Adrenal gland (tissue), 12 donors: Measurements from ENCODE around the gene LHPP. TPM values are rescaled to one million over a fixed set of nuclear protein-coding genes. Genes with fewer than 3 reads are reported as not detected.

Experiments used
- DNase-seq, 7 donors: peaks; one replicate each; pipeline ENCODE4 v3.0.0-alpha.2; 2019 to 2020
- H3K27ac ChIP-seq, 5 donors: fragments of 200-600 bp; sonication (generic) in 4 of 5; 1 replicate in 3 of 5; 2 replicates in 2 of 5; pipeline versions ENCODE4 v1.5.1 to v1.8.0; 2016 to 2020; ENCODE audit warnings: mild to moderate bottlenecking in 1 of 5
- H3K27me3 ChIP-seq: fragments of 200-600 bp; 2 replicates; pipeline ENCODE4 v1.8.0; 2021
- H3K36me3 ChIP-seq, 2 donors: fragments of 200-600 bp; replicated peaks in 1 of 2; 1 replicate in 1 of 2; 2 replicates in 1 of 2; pipeline versions ENCODE4 v1.5.1 to v1.8.0; 2018 to 2022
- H3K4me1 ChIP-seq, 2 donors: fragments of 200-600 bp; replicated peaks in 1 of 2; 1 replicate in 1 of 2; 2 replicates in 1 of 2; pipeline versions ENCODE4 v1.5.1 to v1.8.0; 2018 to 2021
- H3K4me3 ChIP-seq, 4 donors: fragments of 200-600 bp; sonication (generic) in 3 of 4; one replicate each; pipeline ENCODE4 v1.5.1; 2016 to 2018
- H3K9me3 ChIP-seq, 3 donors: fragments of 200-600 bp; sonication (generic) in 1 of 3; replicated peaks in 1 of 3; 1 replicate in 2 of 3; 2 replicates in 1 of 3; pipeline versions ENCODE4 v1.5.1 to v1.8.0; 2016 to 2021
- CTCF ChIP-seq, 6 experiments: fragments of 450-650 bp in 4 of 6; fragments of 200-600 bp in 2 of 6; sonication (generic) in 1 of 6; IDR thresholded peaks; 1 replicate in 5 of 6; 2 replicates in 1 of 6; pipeline versions ENCODE4 v1.5.1 to v1.8.0; 2016 to 2021; ENCODE audit warnings: antibody characterized with exemption in 6 of 6, mild to moderate bottlenecking in 2 of 6, moderate library complexity in 1 of 6
- POLR2A ChIP-seq, 2 donors: fragments of 450-650 bp; IDR thresholded peaks; one replicate each; pipeline ENCODE4 v1.6.1; 2017; ENCODE audit warnings: antibody characterized with exemption in 2 of 2, mild to moderate bottlenecking in 2 of 2, moderate library complexity in 1 of 2
- WGBS, 4 donors: extraction: QIAGEN DNeasy Blood & Tissue Kit in 2 of 4; methylation state at CpG; one replicate each; pipeline versions ENCODE4 v1.1.5 to v1.1.7; 2013 to 2017; 5-methylcytosine and 5-hydroxymethylcytosine counted together
- intact Hi-C, 2 donors: fragments of 100-400 bp; cut with DNase I; formaldehyde crosslinking; loops; one replicate each; pipeline versions ENCODE4 v1.14.1 to v1.15.0; 2022 to 2023
- polyA plus RNA-seq, 3 donors: library from polyadenylated mRNA; stranded (reverse); fragments of 200-250 nt in 2 of 3; fragments of 350-450 nt in 1 of 3; fragmentation: Illumina TruSeq in 1 of 3; extraction: RNeasy Lipid Tissue Mini Kit (QIAGEN cat#74804) in 1 of 3; gene quantifications; one replicate each; pipeline ENCODE4 v1.2.3, GENCODE V29; 2013 to 2014
- total RNA-seq, 9 donors: library from RNA; depleted of rRNA in 4 of 9; stranded (reverse); fragments of >200 nt in 4 of 9; fragments of 120-200 nt in 1 of 9; fragmentation: NEBNext Ultra II Directional in 1 of 9; extraction: Animal tissue kit (Norgen Biotek cat#: 25700) in 1 of 9; gene quantifications; one replicate each; pipeline versions ENCODE4 v1.1.0 to v1.2.4, GENCODE V29; 2013 to 2023
- donor health status: healthy with polysubstance abuse.
- donor health status: Bipolar disorder and iron deficiency.
- donor health status: DM: yes; HTN: yes; CAD: no.
- donor health status: DM: no; HTN: no; CAD: no.
- donor health status: DM: no; HTN: no; CAD: no.
- donor health status: DM: yes; HTN: yes; CAD: no.

LHPP gene
- total and polyA plus RNA-seq, 12 donors, result 10.5 to 70.1 (median 43.4) TPM

GRCh38 chr10:124639646-124640045 is 178.0 kb downstream of the LHPP start:
- no peaks in the 10 kb centered on the region for H3K27me3 ChIP-seq
- peak overlapping the region in 1 of 5 donors; percentile 76 for H3K27ac ChIP-seq
- intact Hi-C loops, result loop anchor here in 1 of 2 donors (10.0 kb wide), 1 partner anchor 95 kb away; no protein-coding TSS in a partner anchor
- no peak for DNase-seq
- no peaks in the 10 kb centered on the region for H3K36me3 ChIP-seq
- no peak overlapping the region for H3K4me3 ChIP-seq
- H3K4me1 ChIP-seq, result peaks cover 17 to 51% of the 10 kb centered on the region in 2 donors
- 85 to 98% (median 95%) methylated on average over 6 of the region's 6 CpGs for WGBS, 4 donors
- no peaks in the 10 kb centered on the region for H3K9me3 ChIP-seq
- TF ChIP-seq POLR2A (IDR thresholded peaks at IDR 0.05) (no peak), CTCF (IDR thresholded peaks at IDR 0.05) (no peak)

GRCh38 chr10:124640056-124640455 is 178.4 kb downstream of the LHPP start:
- Histone ChIP-seq H3K9me3 (no peaks in the 10 kb centered on the region), H3K27ac (peak overlapping the region in 2 of 5 donors; percentile 76 to 80), H3K27me3 (no peaks in the 10 kb centered on the region), H3K4me1 (peaks cover 17 to 55% of the 10 kb centered on the region in 2 donors), H3K4me3 (no peak overlapping the region), H3K36me3 (no peaks in the 10 kb centered on the region)
- intact Hi-C loops, result loop anchor here in 1 of 2 donors (10.0 kb wide), 1 partner anchor 95 kb away; no protein-coding TSS in a partner anchor
- no peak for TF ChIP-seq POLR2A (IDR thresholded peaks at IDR 0.05)
- no peak for TF ChIP-seq CTCF (IDR thresholded peaks at IDR 0.05)
- 79 to 93% (median 87%) methylated on average over 7 of the region's 7 CpGs for WGBS, 4 donors
- DNase-seq, result no peak

- peak in 1 of 7 donors; percentile 54 for DNase-seq
- peaks cover 20 to 59% of the 10 kb centered on the region in 2 donors for H3K4me1 ChIP-seq
- peak overlapping the region in 4 of 5 donors; percentile 18 to 80 (median 66) for H3K27ac ChIP-seq
- TF ChIP-seq CTCF (IDR thresholded peaks at IDR 0.05), result no peak
- no peak for TF ChIP-seq POLR2A (IDR thresholded peaks at IDR 0.05)
- WGBS, 4 donors, result 50 to 55% (median 52%) methylated on average over 20 of the region's 20 CpGs
- no peaks in the 10 kb centered on the region for H3K36me3 ChIP-seq
- no peaks in the 10 kb centered on the region for H3K9me3 ChIP-seq
- intact Hi-C loops, result loop anchor here in 1 of 2 donors (10.0 kb wide), 1 partner anchor 94 kb away; no protein-coding TSS in a partner anchor
- no peaks in the 10 kb centered on the region for H3K27me3 ChIP-seq
- H3K4me3 ChIP-seq, result no peak overlapping the region
These were observed 179.1 kb downstream of the LHPP start for GRCh38 chr10:124640538-124641231.

GRCh38 chr10:124641282-124642087 is 179.9 kb downstream of the LHPP start:
- DNase-seq, result peak in 6 of 7 donors; percentile 68 to 85 (median 79)
- intact Hi-C loops, result loop anchor here in 1 of 2 donors (10.0 kb wide), 1 partner anchor 93 kb away; no protein-coding TSS in a partner anchor
- Histone ChIP-seq H3K9me3 (no peaks in the 10 kb centered on the region), H3K4me1 (peaks cover 28 to 59% of the 10 kb centered on the region in 2 donors), H3K4me3 (no peak overlapping the region), H3K36me3 (no peaks in the 10 kb centered on the region), H3K27ac (peak overlapping the region in 4 of 5 donors; percentile 52 to 80 (median 66)), H3K27me3 (no peaks in the 10 kb centered on the region)
- TF ChIP-seq CTCF (IDR thresholded peaks at IDR 0.05) (no peak), POLR2A (IDR thresholded peaks at IDR 0.05) (no peak)
- WGBS, 4 donors, result 61 to 75% (median 66%) methylated on average over 8 to 15 of the region's 15 CpGs
